HTR-8/SVneo (cell line): ENCODE data around the gene STN1.

Source experiments
- DNase-seq: peaks from one replicate; pipeline ENCODE4 v3.0.0; 2011; ENCODE audit warnings: low spot score, mixed read lengths; ENCODE audit not compliant: insufficient read length
- FAIRE-seq: peaks from 2 replicates; lab custom pipeline; 2011; peaks lifted over from hg19 to GRCh38; lab: Jason Lieb, UNC

The STN1 gene

GRCh38 chr10:103930881-103931280, 12.9 kb upstream of the STN1 start:
- DNase-seq (no peak), FAIRE-seq (no peak)

DNA sequence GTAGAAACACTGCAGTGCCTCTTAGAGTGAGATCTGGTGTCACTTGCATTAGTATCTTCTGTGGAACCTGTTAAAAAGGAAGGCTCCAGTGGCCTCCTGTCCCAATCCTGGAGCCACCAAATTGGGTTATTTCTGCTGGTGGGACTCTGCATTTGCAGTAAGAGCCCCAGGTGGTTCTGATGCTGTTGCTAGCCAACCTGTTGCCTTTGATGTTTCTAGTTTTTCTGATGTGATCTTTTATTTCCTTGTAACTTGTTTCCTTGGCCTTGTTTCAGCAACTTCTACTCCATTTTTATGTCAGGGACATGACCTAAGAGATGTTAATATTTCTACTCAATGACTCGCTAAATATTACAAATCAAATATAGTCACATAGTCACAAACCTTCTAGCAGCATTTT, 12.5 kb upstream of the STN1 start:
- no peak for FAIRE-seq
- no peak for DNase-seq

- FAIRE-seq (no peak), DNase-seq (no peak)
Measured at GRCh38 chr10:103929381-103929921, 11.5 kb upstream of the STN1 start.

GRCh38 chr10:103928784-103929183, 10.8 kb upstream of the STN1 start:
- DNase-seq: no peak
- FAIRE-seq: no peak

GRCh38 chr10:103926722-103927319, 8.8 kb upstream of the STN1 start:
- FAIRE-seq (no peak), DNase-seq (no peak)

DNA sequence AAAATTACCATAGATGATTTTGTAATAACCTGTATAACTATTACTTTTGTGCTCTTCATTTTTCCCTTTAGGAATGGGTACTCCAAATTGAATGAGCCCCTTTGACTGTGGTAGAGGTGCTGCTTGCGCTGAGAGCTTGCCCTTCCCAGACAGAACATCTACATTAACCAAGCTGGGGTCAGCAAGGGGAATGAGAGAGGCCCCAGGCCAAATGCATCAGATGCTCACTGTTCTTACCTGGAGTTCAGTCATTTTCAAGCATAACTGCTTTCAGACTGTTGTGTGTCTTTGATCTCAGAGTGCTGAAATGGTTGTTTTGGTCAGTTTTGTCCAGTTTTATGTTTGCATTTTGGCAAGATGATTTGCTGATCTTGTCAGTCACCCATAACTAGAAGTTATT, 7.6 kb upstream of the STN1 start:
- no peak for DNase-seq
- FAIRE-seq: no peak

DNA sequence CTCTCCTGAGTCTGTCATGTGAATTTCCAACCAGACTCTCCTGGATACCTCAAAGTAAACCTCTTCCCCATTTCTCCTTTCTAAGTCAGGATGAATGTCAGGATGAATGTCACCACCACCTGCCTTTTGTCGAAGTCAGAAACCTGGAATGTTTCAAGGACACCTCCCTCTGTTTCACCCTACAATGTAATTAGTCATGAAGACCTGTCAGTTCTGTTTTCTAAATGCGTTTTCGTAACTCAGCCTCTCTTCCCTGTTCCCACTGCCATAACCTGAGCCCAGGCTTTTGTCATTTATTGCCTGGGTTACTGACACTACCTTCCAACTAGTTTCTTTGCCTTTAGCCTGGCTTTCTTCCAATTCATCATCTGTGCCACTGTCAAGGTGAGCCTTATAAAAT, 5.5 kb upstream of the STN1 start:
- no peak for DNase-seq
- no peak for FAIRE-seq

DNA sequence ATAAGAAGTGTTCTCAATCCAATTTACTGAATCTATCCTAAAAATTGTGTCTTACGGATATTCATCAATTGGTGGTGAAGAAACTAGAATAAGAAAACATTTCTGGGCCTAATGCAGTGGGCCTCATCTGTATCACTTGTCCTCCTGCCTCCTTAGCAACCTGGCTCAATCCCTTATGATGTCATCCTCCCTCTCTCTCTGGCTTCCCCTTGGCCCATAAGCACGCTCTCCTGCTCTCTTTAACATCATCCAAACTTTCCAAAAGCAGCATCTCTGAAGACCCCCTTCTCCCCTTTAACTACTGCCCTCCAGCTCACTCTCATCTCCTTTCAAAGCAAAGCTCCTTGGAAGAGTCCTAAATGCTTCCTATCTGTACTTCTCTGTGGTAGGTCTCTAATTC, 4.7 kb upstream of the STN1 start:
- FAIRE-seq: no peak

DNA sequence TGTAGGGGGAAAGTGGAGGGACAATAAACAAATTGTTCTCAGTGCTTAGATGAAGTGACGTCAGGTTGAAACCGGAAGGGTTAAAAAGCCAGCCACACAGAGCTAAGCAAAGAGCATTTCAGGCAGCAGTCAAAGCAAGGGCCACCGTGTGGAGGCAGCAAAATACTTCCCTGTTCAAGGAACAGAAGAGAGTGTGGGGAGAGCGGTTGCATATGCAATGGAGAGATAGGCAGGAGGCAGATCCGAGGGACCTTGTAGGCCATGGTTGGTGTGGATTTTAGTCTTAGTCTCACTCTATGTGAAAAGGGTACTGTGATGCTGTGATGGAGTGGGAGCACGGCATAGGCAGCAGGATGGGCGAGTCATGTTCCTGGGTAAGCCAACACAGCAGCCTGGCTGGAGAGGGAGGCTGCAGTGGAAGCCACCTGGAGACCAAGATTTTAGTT, 3.8 kb upstream of the STN1 start:
- no peak for FAIRE-seq
- DNase-seq: no peak

More for the DNA sequence above, 4.7 kb upstream of the STN1 start:
- DNase-seq: no peak

- no peak for DNase-seq
Measured at GRCh38 chr10:103921248-103921647, 3.3 kb upstream of the STN1 start.

DNA sequence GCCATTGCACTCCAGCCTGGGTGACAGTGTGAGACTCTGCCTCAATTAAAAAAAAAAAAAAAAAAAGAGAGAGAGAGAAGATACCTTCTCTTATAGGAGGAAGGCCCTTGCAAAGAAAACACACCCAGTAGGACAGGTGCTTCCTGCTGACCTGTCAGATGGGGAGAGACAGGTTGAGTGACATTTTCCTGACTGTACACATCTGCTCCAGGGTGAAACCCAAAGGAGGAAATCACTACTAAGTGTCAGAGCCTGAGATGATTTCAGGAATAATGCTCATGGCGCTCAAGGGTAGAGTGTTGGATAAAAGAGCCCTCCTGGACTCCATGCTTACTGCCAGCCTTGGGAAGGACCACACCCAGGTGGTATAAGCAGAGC, 1.7 kb upstream of the STN1 start:
- FAIRE-seq: no peak
- DNase-seq: no peak

More at GRCh38 chr10:103921248-103921647, 3.3 kb upstream of the STN1 start:
- FAIRE-seq: no peak

DNA sequence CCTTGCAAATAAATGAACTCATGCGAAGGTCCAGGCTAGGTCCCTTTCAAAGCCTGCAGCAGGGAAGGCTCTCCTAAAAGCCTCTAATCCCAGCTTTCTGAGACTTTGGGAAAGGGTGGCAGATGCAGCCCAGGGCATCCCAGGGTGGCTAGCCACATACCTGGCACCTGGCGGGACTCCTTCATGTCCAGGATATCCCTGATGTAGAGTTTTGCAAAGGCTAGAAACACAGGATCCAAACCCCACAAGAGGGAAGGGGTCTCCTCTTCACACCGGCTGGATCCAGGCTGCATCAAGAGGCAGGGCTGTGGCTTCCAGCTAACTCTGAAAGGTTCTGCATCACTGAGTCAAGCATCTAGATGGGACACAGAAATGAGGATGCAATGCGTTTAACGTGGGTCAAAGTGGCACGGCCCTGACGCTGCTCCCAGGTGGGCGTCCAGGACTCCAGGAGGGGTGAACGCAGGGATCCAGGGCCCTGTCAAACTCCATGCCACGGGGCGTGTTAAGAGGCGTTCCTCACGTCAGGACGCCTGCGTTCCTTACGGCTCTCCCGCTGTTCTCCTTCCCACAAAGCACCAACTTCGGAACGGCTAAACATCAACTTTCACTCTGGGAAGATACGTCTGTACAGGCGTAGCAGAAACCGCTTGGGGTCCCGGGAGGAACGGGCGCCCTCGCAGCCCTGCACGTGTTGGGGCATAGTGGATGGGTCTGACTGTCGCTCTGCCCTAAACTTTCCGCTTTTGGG, 507 bp downstream of the STN1 start:
- FAIRE-seq: no peak
- no peak for DNase-seq

DNA sequence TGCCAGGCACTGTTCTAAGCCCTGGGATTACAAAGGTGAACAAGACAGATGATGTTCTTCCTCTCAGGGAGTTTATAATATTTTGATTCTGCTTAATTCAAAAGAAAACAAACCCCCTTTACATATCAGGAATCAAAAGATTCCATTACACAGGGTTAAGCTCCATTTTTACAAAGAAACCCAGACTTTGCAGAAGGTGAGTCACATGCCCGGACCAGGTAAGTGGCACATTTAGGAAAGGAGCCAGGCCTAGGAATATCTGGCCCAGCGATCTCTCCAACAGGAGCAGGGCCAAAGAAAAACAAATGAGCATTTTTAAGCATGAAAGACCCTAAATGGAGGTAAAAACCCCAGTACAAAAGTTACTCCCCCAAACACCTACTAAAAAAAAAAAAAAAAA, 1.1 kb downstream of the STN1 start:
- FAIRE-seq (no peak), DNase-seq (no peak)

DNA sequence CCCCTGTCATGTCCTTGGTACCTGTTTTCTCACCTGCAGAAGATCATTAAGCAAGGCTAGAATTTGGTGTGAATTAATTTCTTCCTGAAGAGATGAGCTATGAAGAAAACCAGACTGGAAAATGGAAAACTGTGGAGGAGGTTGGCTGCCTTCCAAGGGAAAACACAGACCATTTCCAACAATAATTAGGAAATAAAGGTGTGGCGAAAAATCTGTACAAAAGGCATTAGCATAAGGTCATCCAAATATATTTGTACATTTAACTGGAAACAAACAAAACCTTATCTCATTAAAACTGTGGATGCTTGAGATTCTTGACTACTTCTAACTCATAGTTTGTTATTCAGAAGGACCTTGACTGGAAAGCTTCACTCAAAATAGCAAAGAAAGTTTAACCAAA, 1.7 kb downstream of the STN1 start:
- FAIRE-seq: no peak
- no peak for DNase-seq

DNA sequence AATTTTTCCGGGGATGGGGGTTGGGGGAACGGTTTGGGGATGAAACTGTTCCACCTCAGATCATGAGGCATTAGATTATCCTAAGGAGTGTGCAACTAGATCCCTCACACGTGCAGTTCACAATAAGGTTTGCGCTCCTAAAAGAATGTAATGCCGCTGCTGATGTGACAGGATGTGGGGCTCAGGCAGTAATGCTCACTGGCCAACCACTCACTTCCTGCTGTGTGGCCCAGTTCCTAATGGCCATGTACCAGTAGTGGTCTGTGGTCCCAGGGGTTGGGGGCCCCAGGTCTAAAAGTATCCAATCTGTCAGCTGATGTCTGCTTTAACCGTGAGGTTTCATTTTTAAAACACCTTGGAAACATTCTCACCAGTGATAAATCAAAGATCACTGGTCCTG, 2.2 kb downstream of the STN1 start:
- DNase-seq (no peak), FAIRE-seq (no peak)

DNA sequence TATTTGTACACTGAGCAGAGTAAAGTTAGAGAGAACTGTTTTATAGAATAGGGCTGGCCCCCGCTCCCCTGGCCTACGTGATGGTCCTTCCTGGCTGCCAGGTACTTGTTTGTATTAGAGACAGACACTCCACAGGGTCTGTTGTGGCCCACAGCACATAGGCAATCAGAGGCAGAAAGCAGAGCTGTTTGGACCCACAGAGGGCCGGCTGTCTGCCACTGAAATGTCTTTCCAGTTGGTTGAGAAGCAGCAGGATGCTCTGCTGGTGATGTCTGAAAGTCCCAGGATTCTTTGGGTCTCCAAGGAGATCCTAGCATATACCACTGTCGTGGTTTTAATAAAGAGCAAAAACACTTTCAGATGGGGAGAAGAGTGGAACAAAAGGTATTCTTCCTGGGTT, 5.2 kb downstream of the STN1 start:
- no peak for DNase-seq
- no peak for FAIRE-seq

DNA sequence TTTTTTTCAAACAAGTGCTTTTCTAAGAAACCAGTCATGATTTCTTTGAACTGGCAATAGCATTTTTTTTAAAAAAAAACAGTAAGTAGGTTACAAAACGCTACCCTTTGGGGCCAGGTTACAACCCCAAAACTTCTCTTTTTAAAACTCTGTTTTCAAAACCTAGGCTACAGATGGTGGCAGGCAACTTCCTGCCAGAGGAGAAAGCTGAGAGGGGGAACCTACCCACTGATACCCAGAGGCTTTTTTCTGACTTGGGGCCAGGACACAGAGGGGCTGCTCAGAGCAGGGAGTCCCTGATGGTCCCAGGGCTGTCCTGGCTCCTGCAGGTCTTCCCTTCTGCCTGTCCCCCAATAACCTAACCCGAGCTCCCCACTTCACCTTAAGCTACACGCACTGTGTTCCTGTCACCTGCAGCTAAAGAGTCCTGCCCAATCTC, 6.9 kb downstream of the STN1 start:
- FAIRE-seq: no peak
- DNase-seq: no peak

- FAIRE-seq: no peak
Measured at GRCh38 chr10:103910442-103911012, 7.5 kb downstream of the STN1 start.

GRCh38 chr10:103905441-103905840, 12.5 kb downstream of the STN1 start:
- FAIRE-seq: no peak
- no peak for DNase-seq

More at GRCh38 chr10:103910442-103911012, 7.5 kb downstream of the STN1 start:
- no peak for DNase-seq

DNA sequence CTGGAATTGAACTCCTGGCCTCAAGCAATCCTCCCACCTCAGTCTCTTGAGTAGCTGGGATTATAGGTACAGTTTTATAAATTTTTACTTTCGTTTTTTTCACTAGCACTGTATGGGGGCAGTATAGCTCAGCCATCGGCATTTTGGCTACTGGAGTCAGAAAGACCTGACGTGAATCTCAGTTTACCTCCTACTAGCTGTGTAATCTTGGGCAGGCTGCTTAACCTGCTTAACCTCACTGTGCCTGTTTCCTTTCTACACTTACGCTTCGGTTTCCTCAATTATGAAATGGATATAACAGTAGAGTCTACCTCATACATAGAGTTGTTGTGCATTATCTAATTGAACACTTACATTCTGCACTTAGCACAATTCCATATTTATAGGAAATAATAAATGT, 16.7 kb downstream of the STN1 start:
- DNase-seq (no peak), FAIRE-seq (no peak)

DNA sequence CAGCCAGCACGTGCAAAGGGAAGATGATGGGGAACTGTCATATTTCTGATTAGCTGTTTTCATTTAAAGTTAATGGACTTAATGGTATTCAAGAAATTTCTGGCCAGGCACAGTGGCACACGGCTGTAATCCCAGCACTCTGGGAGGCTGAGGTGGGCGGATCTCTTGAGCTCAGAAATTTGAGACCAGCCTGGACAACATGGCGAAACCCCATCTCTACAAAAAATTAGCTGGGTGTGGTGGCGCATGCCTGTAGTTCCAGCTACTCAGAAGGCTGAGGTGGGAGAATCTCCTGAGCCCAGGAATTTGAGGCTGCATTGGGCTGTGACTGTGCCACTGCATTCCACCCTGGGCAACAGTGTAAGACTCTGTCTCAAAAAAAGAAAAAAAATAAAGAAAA, 18.7 kb downstream of the STN1 start:
- no peak for DNase-seq

More for the DNA sequence above, 18.7 kb downstream of the STN1 start:
- no peak for FAIRE-seq
